HFFc6 (cell line): ENCODE results near the gene TBX18. TPM values are rescaled to one million over a fixed set of nuclear protein-coding genes. Genes with fewer than 3 reads are reported as not detected.
A peak's percentile ranks its signal among the peaks of the same experiment; 100 is the strongest.

Experiments used
- DNase-seq: peaks from one replicate; pipeline ENCODE4 v3.0.0-alpha.2; 2018
- H3K27ac Mint-ChIP-seq: 2 replicates; pipeline ENCODE4 v1.8.0; 2020; ENCODE audit warnings: mild to moderate bottlenecking, mixed read lengths
- H3K27me3 Mint-ChIP-seq: 2 replicates; pipeline ENCODE4 v1.8.0; 2021; ENCODE audit warnings: mild to moderate bottlenecking, moderate library complexity, mixed read lengths; ENCODE audit not compliant: insufficient read depth
- H3K36me3 Mint-ChIP-seq: 2 replicates; pipeline ENCODE4 v1.8.0; 2021; ENCODE audit warnings: low read depth, mixed read lengths
- H3K4me1 Mint-ChIP-seq: 2 replicates; pipeline ENCODE4 v1.8.0; 2020; ENCODE audit warnings: low read depth, mixed read lengths
- H3K4me3 Mint-ChIP-seq: 2 replicates; pipeline ENCODE4 v1.8.0; 2020; ENCODE audit warnings: mild to moderate bottlenecking, moderate library complexity, mixed read lengths
- H3K9me3 Mint-ChIP-seq: 2 replicates; pipeline ENCODE4 v1.8.0; 2020; ENCODE audit warnings: mild to moderate bottlenecking, mixed read lengths
- total RNA-seq, 6 experiments: library from RNA; stranded (reverse); fragmentation: NEBNext Ultra II Directional; extraction: Animal tissue kit (Norgen Biotek cat#: 25700); gene quantifications; 2 replicates in 1 of 6; 3 replicates in 5 of 6; pipeline ENCODE4 v1.2.3, GENCODE V29; 2021
- TF ChIP-seq, protein P1 (sequence below): fragments of 200-600 bp; sonication (generic); IDR thresholded peaks from 2 replicates; pipeline ENCODE4 v1.5.0; 2021; ENCODE audit warnings: antibody characterized with exemption, mild to moderate bottlenecking

The TBX18 gene
- total RNA-seq, 6 experiments from 2014 or later: 19.0 to 23.8 (median 20.3) TPM

DNA sequence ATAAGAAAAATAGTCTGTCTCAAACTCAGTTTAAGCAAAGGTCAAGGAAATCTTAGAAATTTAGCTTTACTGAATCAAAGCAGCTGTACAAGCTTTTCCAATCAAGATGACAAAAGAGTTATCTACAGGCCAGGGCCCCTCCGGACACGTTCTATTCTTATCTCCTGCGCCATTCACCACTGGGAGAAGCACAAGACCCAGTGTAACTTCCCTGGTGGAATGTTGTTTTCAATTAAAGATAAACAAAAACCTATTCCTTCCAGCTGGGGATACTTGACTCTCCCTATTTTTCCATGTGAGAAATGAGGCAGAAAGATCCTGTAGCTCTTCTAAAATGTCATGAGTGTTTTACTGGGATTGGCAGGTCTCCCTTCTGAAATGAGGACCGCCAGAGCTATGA lies 123.3 kb downstream of the TBX18 start:
- no peak for DNase-seq
- no peak overlapping the region for H3K4me3 Mint-ChIP-seq
- no peak overlapping the region for H3K27ac Mint-ChIP-seq
- peaks cover 65% of the 10 kb centered on the region for H3K4me1 Mint-ChIP-seq
- H3K9me3 Mint-ChIP-seq: no peaks in the 10 kb centered on the region
- H3K36me3 Mint-ChIP-seq: peaks cover 10% of the 10 kb centered on the region; the same call in 1 of the 2 replicates
- H3K27me3 Mint-ChIP-seq: no peaks in the 10 kb centered on the region
- TF ChIP-seq, protein P1, sequence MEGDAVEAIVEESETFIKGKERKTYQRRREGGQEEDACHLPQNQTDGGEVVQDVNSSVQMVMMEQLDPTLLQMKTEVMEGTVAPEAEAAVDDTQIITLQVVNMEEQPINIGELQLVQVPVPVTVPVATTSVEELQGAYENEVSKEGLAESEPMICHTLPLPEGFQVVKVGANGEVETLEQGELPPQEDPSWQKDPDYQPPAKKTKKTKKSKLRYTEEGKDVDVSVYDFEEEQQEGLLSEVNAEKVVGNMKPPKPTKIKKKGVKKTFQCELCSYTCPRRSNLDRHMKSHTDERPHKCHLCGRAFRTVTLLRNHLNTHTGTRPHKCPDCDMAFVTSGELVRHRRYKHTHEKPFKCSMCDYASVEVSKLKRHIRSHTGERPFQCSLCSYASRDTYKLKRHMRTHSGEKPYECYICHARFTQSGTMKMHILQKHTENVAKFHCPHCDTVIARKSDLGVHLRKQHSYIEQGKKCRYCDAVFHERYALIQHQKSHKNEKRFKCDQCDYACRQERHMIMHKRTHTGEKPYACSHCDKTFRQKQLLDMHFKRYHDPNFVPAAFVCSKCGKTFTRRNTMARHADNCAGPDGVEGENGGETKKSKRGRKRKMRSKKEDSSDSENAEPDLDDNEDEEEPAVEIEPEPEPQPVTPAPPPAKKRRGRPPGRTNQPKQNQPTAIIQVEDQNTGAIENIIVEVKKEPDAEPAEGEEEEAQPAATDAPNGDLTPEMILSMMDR: no peak

DNA sequence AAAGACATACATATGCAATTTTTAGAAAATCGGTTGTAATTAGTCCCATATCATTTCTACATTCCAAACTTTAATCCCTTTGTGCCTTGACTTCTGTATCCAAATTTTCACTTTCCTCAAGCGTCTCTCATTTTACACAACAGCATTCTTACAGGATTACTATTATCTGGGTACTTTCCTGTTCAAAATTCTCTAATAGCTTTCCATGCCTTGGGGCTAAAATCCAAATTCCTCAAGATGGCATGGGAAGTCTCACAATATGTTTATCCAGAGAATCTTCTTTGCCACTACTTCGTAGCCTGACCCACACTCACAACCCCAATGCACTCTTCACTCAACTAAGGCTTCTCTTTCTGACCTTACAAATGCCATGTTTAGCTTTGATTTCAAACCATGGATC lies 125.0 kb downstream of the TBX18 start:
- H3K36me3 Mint-ChIP-seq: peaks cover 10% of the 10 kb centered on the region; the same call in 1 of the 2 replicates
- TF ChIP-seq, protein P1: no peak
- no peaks in the 10 kb centered on the region for H3K27me3 Mint-ChIP-seq
- no peak overlapping the region; the same call in 1 of the 2 replicates for H3K4me3 Mint-ChIP-seq
- peak overlapping the region; percentile 24; the same call in 1 of the 2 replicates for H3K27ac Mint-ChIP-seq
- peak; percentile 42 for DNase-seq
- H3K4me1 Mint-ChIP-seq: peaks cover 64% of the 10 kb centered on the region
- no peaks in the 10 kb centered on the region for H3K9me3 Mint-ChIP-seq

DNA sequence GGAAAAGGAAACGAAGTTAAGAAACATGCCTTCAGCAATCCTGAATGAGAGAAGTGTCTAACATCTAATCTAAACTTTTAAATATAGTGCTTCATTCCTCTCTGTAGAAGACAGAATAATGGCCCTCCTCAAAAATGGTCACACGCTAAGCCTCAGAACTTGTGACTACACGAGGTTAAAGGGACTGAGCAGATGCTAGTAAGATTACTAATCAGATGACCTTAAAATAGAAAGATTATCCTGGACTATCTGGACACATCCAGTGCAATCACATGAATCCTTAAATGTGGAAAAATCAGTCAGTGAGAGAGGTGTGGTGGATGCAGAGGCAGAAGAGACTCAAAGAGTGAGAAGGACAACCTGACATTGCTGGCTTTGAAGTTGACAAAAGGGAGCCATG lies 126.1 kb downstream of the TBX18 start:
- Mint-ChIP-seq H3K27me3 (no peaks in the 10 kb centered on the region), H3K4me1 (peaks cover 64% of the 10 kb centered on the region), H3K27ac (no peak overlapping the region), H3K36me3 (peaks cover 10% of the 10 kb centered on the region; the same call in 1 of the 2 replicates), H3K4me3 (no peak overlapping the region), H3K9me3 (no peaks in the 10 kb centered on the region)
- DNase-seq: no peak
- TF ChIP-seq, protein P1: no peak
